Lung (tissue), 12 donors: ENCODE measurements around the gene POLR3G. TPM values are rescaled to one million over a fixed set of nuclear protein-coding genes. Genes with fewer than 3 reads are reported as not detected.

Experiments
- ATAC-seq: fragments of 200-7000 bp; cut with Tn5 transposase; one replicate; pipeline ENCODE4 v1.9.1; 2020; ENCODE audit warnings: moderate number of reproducible peaks; ENCODE audit not compliant: insufficient read depth, low FRiP score
- DNase-seq, 3 donors: peaks; one replicate each; pipeline ENCODE4 v3.0.0-alpha.2; 2013 to 2017
- H3K27ac ChIP-seq, 2 donors: one replicate each; pipeline ENCODE4 v1.5.1; 2013; ENCODE audit warnings: mild to moderate bottlenecking in 2 of 2, moderate library complexity in 2 of 2, control low read depth in 1 of 2, inconsistent platforms in 1 of 2, low read depth in 1 of 2, low read length in 1 of 2
- H3K27me3 ChIP-seq, 3 donors: one replicate each; pipeline ENCODE4 v1.5.1; 2013; ENCODE audit warnings: low read length in 2 of 3; ENCODE audit not compliant: control insufficient read depth in 3 of 3, insufficient read depth in 3 of 3
- H3K36me3 ChIP-seq, 4 donors: one replicate each; pipeline ENCODE4 v1.5.1; 2013; ENCODE audit warnings: low read length in 4 of 4, mild to moderate bottlenecking in 1 of 4, moderate library complexity in 1 of 4; ENCODE audit not compliant: control insufficient read depth in 4 of 4, insufficient read depth in 4 of 4
- H3K4me1 ChIP-seq, 5 donors: one replicate each; pipeline ENCODE4 v1.5.1; 2013; ENCODE audit warnings: low read length in 5 of 5, mild to moderate bottlenecking in 2 of 5, moderate library complexity in 1 of 5; ENCODE audit not compliant: control insufficient read depth in 5 of 5, insufficient read depth in 5 of 5
- H3K4me3 ChIP-seq: one replicate; pipeline ENCODE4 v1.5.1; 2013; ENCODE audit warnings: mild to moderate bottlenecking, control low read depth, moderate library complexity
- H3K9ac ChIP-seq, 2 donors: one replicate each; pipeline ENCODE4 v1.5.1; 2013; ENCODE audit warnings: low read length in 2 of 2, control low read depth in 1 of 2; ENCODE audit not compliant: insufficient read depth in 1 of 2
- H3K9me3 ChIP-seq, 4 donors: one replicate each; pipeline ENCODE4 v1.5.1; 2013; ENCODE audit warnings: low read length in 3 of 4, mild to moderate bottlenecking in 1 of 4, moderate library complexity in 1 of 4; ENCODE audit not compliant: control insufficient read depth in 4 of 4, insufficient read depth in 3 of 4
- CTCF ChIP-seq: IDR thresholded peaks from 2 replicates; pipeline ENCODE4 v1.5.1; 2012; ENCODE audit warnings: mild to moderate bottlenecking; ENCODE audit errors: control extremely low read depth, extremely low read depth
- WGBS, 2 donors: extraction: QIAGEN DNeasy Blood & Tissue Kit; methylation state at CpG; one replicate each; pipeline ENCODE4 v1.1.7; 2013; 5-methylcytosine and 5-hydroxymethylcytosine counted together
- polyA plus RNA-seq, 2 donors: library from polyadenylated mRNA; stranded (reverse); fragments of 200-250 nt; gene quantifications; one replicate each; pipeline ENCODE4 v1.2.1, GENCODE V29; 2013
- total RNA-seq, 2 donors: library from RNA; depleted of rRNA in 1 of 2; stranded (reverse); fragments of >200 nt in 1 of 2; gene quantifications; one replicate each; pipeline ENCODE4 v1.2.1, GENCODE V29; 2014 to 2021
- donor health status: control.
- donor health status: control.
- donor health status: Bipolar disorder and iron deficiency.
- donor health status: healthy.
- donor health status: DM: yes; HTN: yes; CAD: no.

Gene POLR3G
- total and polyA plus RNA-seq, 4 donors, result 1.1 to 1.3 (median 1.3) TPM

DNA sequence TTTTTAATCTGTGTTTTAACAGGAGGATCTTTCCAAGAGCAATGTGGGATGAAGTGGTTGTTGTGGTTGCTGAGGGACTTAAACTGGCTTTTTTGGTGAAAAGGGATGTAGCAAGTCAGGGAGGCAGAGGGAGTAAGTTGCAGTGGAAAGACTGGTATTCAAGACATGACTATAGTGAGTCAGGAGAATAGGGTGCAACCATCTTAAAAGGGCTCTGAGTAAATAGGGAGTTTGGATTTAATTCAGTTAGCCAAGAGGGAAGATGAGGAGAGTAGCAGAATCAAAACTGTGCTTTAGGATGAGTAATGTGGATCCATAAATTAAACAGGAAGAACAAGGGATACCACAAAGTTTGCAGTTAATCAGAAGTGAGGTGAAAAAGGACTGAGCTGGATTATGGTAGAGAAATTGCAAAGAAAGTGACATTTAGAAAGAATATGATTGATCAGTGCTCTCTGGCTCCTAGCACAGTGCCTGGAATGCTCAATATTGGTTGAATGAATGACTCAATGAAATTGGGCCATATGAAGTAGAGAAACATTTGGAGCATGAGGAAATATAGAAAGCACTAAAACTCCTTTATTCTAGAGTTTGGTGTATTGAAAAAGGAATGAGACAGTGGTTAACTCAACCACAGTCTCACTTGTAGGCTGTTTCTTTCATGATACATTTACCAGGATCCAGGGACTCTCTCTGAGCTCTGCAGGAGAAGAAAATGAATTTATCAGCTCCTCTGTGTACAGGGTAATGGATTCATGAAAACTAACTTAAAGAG lies 5.1 kb downstream of the POLR3G start:
- no peaks in the 10 kb centered on the region for H3K9me3 ChIP-seq
- no peak for DNase-seq
- H3K4me1 ChIP-seq, result peaks cover 0 to 4% (median 0%) of the 10 kb centered on the region in 5 donors
- H3K27me3 ChIP-seq, result no peaks in the 10 kb centered on the region
- no peaks in the 10 kb centered on the region for H3K36me3 ChIP-seq
- no peak overlapping the region for H3K9ac ChIP-seq
- H3K27ac ChIP-seq, result no peak overlapping the region
- no peak overlapping the region for H3K4me3 ChIP-seq
- no peak for ATAC-seq
- no peak for TF ChIP-seq CTCF

- no peak for TF ChIP-seq CTCF
- Histone ChIP-seq H3K4me1 (no peaks in the 10 kb centered on the region), H3K36me3 (no peaks in the 10 kb centered on the region), H3K9me3 (no peaks in the 10 kb centered on the region), H3K27me3 (no peaks in the 10 kb centered on the region), H3K27ac (no peak overlapping the region), H3K9ac (no peak overlapping the region), H3K4me3 (no peak overlapping the region)
- DNase-seq, result no peak
- 89 to 100% methylated on average over 1 of the region's 1 CpG for WGBS, 2 donors
- no peak for ATAC-seq
These were observed 6.0 kb downstream of the POLR3G start for GRCh38 chr5:90480699-90481098.

- ATAC-seq (no peak), DNase-seq (no peak)
- no peak overlapping the region for H3K27ac ChIP-seq
- H3K4me1 ChIP-seq, result no peaks in the 10 kb centered on the region
- H3K36me3 ChIP-seq, result no peaks in the 10 kb centered on the region
- no peak overlapping the region for H3K9ac ChIP-seq
- H3K4me3 ChIP-seq, result no peak overlapping the region
- no peaks in the 10 kb centered on the region for H3K27me3 ChIP-seq
- no peaks in the 10 kb centered on the region for H3K9me3 ChIP-seq
- no peak for TF ChIP-seq CTCF
- 91 to 92% methylated on average over 8 of the region's 8 CpGs for WGBS, 2 donors
These were observed 8.5 kb downstream of the POLR3G start for GRCh38 chr5:90483206-90483605.

DNA sequence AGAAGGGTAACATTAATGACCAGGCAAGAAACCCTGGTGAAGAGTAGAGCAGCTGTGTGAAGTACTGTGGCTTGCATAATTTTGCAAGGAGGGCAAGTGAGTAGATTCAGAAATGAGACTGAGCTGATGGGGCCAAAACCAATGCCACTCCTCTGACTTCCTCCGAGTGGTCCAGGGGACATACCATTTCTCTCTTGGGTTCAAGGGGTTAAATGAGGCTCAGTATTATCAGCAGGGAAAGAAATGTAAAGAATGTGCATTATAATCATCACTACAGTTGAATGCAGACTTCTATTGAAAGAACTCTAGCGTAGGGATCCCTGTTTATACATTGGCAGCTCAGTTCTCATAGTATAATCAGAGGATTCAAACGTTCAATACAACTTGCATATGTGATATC lies 9.9 kb downstream of the POLR3G start:
- Histone ChIP-seq H3K4me3 (no peak overlapping the region), H3K9me3 (no peaks in the 10 kb centered on the region), H3K9ac (no peak overlapping the region), H3K36me3 (no peaks in the 10 kb centered on the region), H3K4me1 (no peaks in the 10 kb centered on the region), H3K27ac (no peak overlapping the region), H3K27me3 (no peaks in the 10 kb centered on the region)
- TF ChIP-seq CTCF, result no peak
- 71 to 72% methylated on average over 3 of the region's 3 CpGs for WGBS, 2 donors
- no peak for DNase-seq
- no peak for ATAC-seq
